ENCODE data around the gene CACNG1. TPM values are rescaled to one million over a fixed set of nuclear protein-coding genes. Genes with fewer than 3 reads are reported as not detected.

The CACNG1 gene
- total RNA-seq, 1 experiment from 2014 or later: not detected

DNA sequence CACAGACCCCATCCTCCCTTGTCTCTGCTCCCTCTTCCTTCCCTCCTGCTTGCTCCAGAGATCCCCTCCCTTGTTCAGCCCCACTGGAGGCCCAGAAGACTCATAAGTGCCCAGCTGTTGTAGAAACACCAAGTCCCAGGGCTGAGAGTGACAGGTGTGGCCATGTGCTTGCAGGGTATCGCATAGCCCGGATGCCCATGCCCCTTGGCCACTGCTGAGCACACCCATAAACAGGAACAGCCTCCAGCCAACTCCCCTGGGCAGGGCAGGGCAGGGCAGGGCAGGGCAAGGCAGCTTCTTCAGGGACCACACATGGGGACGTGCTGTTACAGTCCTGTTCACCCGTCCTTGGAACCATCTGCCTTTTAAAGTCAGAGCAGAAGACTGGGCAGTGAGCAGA is 2.0 kb downstream of the CACNG1 start:
- H4K20me1 ChIP-seq (ENCODE audit: insufficient read depth): no peaks in the 10 kb centered on the region
- intact Hi-C loops (cut with micrococcal nuclease; ENCODE audit: unreplicated experiment): no loop called here
- H3K79me2 ChIP-seq (ENCODE audit: low read depth): no peaks in the 10 kb centered on the region
- TF ChIP-seq, protein P1, sequence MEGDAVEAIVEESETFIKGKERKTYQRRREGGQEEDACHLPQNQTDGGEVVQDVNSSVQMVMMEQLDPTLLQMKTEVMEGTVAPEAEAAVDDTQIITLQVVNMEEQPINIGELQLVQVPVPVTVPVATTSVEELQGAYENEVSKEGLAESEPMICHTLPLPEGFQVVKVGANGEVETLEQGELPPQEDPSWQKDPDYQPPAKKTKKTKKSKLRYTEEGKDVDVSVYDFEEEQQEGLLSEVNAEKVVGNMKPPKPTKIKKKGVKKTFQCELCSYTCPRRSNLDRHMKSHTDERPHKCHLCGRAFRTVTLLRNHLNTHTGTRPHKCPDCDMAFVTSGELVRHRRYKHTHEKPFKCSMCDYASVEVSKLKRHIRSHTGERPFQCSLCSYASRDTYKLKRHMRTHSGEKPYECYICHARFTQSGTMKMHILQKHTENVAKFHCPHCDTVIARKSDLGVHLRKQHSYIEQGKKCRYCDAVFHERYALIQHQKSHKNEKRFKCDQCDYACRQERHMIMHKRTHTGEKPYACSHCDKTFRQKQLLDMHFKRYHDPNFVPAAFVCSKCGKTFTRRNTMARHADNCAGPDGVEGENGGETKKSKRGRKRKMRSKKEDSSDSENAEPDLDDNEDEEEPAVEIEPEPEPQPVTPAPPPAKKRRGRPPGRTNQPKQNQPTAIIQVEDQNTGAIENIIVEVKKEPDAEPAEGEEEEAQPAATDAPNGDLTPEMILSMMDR (conservative IDR thresholded peaks at IDR 0.05): no peak
- TF ChIP-seq EZH2 (IDR thresholded peaks at IDR 0.05; ENCODE audit: low read depth): no peak
- H3K4me3 ChIP-seq: no peak overlapping the region
- CTCF ChIA-PET: no interaction called here
- no TSS peak for BruUV-seq (replicated peaks)
- peak in 1 of 2 experiments; percentile 12 for DNase-seq
- H3K36me3 ChIP-seq (ENCODE audit: low read depth): no peaks in the 10 kb centered on the region
- no peaks in the 10 kb centered on the region for H3K9me2 ChIP-seq (ENCODE audit: insufficient read depth)
- no peaks in the 10 kb centered on the region for H3K27me3 ChIP-seq (ENCODE audit: insufficient read depth, low read depth)
- POLR2A ChIA-PET (ENCODE audit: unreplicated experiment): no interaction called here
- no peak overlapping the region for H2AFZ ChIP-seq
- 0 out of 2 replicates have a peak overlapping the region, but pooled peaks have one; percentile 42 for H3K4me2 ChIP-seq
- H3K4me1 ChIP-seq (replicated peaks; ENCODE audit: insufficient read depth): no peaks in the 10 kb centered on the region
- no peak overlapping the region for H3K27ac ChIP-seq
- no peaks in the 10 kb centered on the region for H3F3A ChIP-seq (ENCODE audit: insufficient read depth, low read depth)
- H3K9me3 ChIP-seq (ENCODE audit: insufficient read depth, low read depth): peaks cover 14% of the 10 kb centered on the region

DNA sequence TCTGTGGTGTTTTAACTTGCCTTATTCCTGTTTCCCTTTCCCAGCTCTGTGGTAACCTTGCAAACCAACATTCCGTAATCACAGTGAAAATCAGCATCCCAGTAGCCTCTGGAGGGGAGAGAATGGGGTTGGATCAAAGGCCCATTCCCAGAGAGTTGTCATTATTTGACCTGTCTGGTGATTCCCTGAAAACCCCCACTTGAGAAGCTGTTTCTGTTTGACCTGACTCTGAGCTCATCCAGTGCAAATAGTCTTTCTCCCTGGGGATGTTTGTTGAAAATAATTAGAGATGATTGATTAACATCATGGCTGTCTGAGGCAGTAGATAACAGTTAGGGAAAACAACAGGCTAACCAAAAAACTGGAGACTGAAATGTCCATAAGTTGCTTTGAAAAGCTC is 3.0 kb downstream of the CACNG1 start:
- H4K20me1 ChIP-seq (ENCODE audit: insufficient read depth): no peaks in the 10 kb centered on the region
- H3K27me3 ChIP-seq (ENCODE audit: insufficient read depth, low read depth): no peaks in the 10 kb centered on the region
- no peak overlapping the region for H3K4me3 ChIP-seq
- H3K4me2 ChIP-seq: no peak overlapping the region
- no peak for DNase-seq
- ChIA-PET POLR2A (ENCODE audit: unreplicated experiment) (no interaction called here), CTCF (no interaction called here)
- no peak overlapping the region for H2AFZ ChIP-seq
- no peaks in the 10 kb centered on the region for H3K36me3 ChIP-seq (ENCODE audit: low read depth)
- no peaks in the 10 kb centered on the region for H3K9me2 ChIP-seq (ENCODE audit: insufficient read depth)
- no peaks in the 10 kb centered on the region for H3K4me1 ChIP-seq (replicated peaks; ENCODE audit: insufficient read depth)
- no TSS peak for BruUV-seq (replicated peaks)
- H3K27ac ChIP-seq: no peak overlapping the region
- H3K79me2 ChIP-seq (ENCODE audit: low read depth): no peaks in the 10 kb centered on the region
- no peak for TF ChIP-seq EZH2 (IDR thresholded peaks at IDR 0.05; ENCODE audit: low read depth)
- TF ChIP-seq, protein P1 (conservative IDR thresholded peaks at IDR 0.05): no peak
- intact Hi-C loops (cut with micrococcal nuclease; ENCODE audit: unreplicated experiment): no loop called here
- peaks cover 14% of the 10 kb centered on the region for H3K9me3 ChIP-seq (ENCODE audit: insufficient read depth, low read depth)
- H3F3A ChIP-seq (ENCODE audit: insufficient read depth, low read depth): no peaks in the 10 kb centered on the region

GRCh38 chr17:67049025-67049739 is 4.8 kb downstream of the CACNG1 start:
- CTCF ChIA-PET: no interaction called here
- no peaks in the 10 kb centered on the region for H3K9me2 ChIP-seq (ENCODE audit: insufficient read depth)

More at GRCh38 chr17:67049025-67049739, 4.8 kb downstream of the CACNG1 start:
- TF ChIP-seq, protein P1 (conservative IDR thresholded peaks at IDR 0.05): no peak
- no peak for TF ChIP-seq EZH2 (IDR thresholded peaks at IDR 0.05; ENCODE audit: low read depth)
- Histone ChIP-seq H3K4me1 (replicated peaks; ENCODE audit: insufficient read depth) (no peaks in the 10 kb centered on the region), H3K36me3 (ENCODE audit: low read depth) (no peaks in the 10 kb centered on the region), H3K9me3 (ENCODE audit: insufficient read depth, low read depth) (peaks cover 14% of the 10 kb centered on the region), H3F3A (ENCODE audit: insufficient read depth, low read depth) (no peaks in the 10 kb centered on the region), H3K4me3 (no peak overlapping the region), H4K20me1 (ENCODE audit: insufficient read depth) (no peaks in the 10 kb centered on the region), H3K79me2 (ENCODE audit: low read depth) (no peaks in the 10 kb centered on the region), H3K27ac (no peak overlapping the region), H3K4me2 (no peak overlapping the region), H3K27me3 (ENCODE audit: insufficient read depth, low read depth) (no peaks in the 10 kb centered on the region), H2AFZ (no peak overlapping the region)
- POLR2A ChIA-PET (ENCODE audit: unreplicated experiment): no interaction called here
- no peak for DNase-seq
- BruUV-seq (replicated peaks): no TSS peak
- intact Hi-C loops (cut with micrococcal nuclease; ENCODE audit: unreplicated experiment): no loop called here
